GM13977 (cell line): ENCODE results near the gene ALS2CL.

Source experiments
- DNase-seq: peaks from one replicate; pipeline ENCODE4 v3.0.0; 2012; ENCODE audit warnings: low spot score
- in situ Hi-C: fragments of 300-500 bp; cut with MboI; formaldehyde crosslinking; loops from one replicate; pipeline ENCODE4 v1.12.0; 2022; ENCODE audit warnings: low sequenced_read_pairs, low pct_unique_long_range_greater_than_20kb, mixed read lengths, inconsistent platforms; ENCODE audit not compliant: unreplicated experiment
- TF ChIP-seq, protein P1 (sequence below): IDR thresholded peaks from 2 replicates; pipeline ENCODE4 v1.5.1; 2012; ENCODE audit warnings: mild to moderate bottlenecking, control low read depth; ENCODE audit not compliant: insufficient read depth; ENCODE audit errors: extremely low read depth, missing control alignments

ALS2CL gene

DNA sequence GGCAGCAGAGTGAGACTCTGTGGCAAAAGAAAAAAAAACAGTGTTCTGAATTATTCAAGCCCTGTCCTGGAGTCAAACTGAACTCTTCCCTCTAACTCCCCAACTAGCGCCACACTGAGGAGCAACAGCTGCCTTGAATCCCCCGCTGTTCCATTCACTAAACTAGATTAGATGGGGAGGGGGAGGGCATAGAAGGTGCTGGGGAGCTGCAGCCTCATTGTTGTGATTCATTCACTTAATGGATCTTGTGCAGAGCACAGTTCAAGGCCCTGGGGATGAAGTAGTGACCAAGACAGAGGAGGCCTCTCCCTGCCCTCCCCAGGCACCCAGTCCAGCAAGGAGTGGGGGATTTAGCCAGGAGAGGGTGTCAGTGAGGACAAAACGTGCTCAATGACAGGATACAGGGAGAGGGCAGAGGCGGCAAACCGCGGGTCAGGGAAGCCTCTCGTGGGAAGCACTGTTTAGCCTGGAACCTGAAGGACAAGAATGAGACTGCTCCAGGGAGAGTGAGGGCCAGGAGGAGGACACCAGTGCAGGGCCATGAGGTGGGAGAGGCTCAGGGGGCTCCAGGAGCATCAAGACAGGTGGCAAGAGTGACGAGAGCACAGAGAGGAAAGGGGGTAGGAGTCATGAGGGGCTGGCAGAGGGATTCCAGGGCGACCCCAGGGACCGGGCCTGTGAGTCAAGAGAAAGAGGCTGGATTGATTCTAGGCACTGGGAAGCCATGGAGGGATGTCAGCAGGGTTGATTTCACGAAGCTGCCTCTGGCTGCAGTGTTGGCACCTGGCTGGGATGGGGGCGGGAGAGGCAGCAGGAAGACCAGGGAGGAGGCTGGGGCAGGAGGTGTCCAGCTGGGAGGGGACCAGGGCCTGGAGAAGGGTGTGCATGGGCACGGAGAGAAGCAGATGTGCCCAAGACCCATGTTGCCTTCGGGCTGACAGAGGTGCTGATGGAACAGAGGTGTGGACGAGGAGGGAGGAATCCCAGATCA, 31.4 kb downstream of the ALS2CL start:
- in situ Hi-C loops: no loop called here
- TF ChIP-seq, protein P1, sequence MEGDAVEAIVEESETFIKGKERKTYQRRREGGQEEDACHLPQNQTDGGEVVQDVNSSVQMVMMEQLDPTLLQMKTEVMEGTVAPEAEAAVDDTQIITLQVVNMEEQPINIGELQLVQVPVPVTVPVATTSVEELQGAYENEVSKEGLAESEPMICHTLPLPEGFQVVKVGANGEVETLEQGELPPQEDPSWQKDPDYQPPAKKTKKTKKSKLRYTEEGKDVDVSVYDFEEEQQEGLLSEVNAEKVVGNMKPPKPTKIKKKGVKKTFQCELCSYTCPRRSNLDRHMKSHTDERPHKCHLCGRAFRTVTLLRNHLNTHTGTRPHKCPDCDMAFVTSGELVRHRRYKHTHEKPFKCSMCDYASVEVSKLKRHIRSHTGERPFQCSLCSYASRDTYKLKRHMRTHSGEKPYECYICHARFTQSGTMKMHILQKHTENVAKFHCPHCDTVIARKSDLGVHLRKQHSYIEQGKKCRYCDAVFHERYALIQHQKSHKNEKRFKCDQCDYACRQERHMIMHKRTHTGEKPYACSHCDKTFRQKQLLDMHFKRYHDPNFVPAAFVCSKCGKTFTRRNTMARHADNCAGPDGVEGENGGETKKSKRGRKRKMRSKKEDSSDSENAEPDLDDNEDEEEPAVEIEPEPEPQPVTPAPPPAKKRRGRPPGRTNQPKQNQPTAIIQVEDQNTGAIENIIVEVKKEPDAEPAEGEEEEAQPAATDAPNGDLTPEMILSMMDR: no peak
- DNase-seq: no peak

DNA sequence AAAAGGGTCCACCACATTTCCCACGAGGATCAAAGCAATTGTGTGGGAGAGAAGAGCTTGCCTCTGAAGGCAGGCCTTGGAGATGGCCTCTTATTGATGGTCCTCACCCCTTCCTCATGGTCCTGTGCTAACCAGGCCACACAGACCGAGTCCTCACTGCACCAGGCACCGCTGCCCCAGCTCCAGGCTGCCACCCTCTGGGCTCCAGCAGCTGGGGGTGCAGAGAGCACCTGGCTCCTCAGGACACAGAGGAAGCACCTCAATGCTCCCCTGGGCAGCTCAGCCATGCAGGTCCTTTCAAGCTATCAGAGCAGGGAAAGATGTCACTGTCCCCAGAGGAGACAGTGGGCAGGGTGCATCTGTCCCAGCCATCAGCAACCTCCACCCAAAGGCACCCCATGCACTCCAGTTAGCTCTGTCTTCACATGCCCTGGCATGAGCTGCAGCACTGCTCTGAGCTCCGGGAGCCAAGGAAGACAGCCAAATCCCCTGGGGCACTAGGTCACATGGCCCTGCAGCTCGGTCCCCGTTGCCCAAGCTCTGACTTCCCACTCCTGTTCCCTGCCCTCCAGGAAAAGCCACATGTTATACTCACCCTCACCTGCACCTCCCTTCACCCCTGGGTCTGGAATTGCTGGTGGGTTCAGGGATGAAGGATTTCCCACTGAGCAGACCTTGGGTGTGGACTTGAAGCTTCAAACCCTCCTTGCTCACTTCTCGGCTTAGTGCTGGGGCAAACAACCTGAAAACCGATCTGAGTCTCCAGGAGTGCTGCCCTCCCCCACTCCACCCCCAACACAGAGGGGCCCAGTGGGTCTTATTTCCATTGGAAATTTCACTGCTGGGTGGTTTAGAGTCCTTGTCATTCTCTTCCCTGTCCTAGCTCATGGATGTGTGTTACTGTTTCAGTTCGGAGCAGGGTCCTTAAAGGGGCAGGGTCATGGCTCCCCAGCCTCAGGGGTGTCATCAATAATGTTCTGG, 32.6 kb downstream of the ALS2CL start:
- TF ChIP-seq, protein P1: no peak
- DNase-seq: peak; percentile 7
- in situ Hi-C loops: no loop called here

DNA sequence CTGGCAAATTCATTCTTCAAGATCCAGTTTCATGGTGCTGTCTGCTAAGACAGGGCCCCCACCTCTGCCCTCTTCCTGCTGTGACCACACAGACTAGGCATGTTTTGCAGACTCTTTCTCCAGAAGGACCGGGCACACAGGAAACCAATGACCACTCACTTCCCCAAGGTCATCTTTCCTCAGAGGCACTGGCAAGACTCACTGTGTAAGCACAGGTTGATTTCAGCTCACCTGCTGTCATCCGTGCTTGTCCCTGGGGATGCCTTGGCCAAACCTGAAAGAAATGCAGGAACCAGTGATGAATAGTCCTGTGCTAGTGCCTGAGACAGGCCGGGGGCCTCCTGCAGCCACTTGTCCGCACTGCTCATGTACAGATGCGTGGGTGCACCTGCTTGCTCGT, 33.5 kb downstream of the ALS2CL start:
- no peak for DNase-seq
- TF ChIP-seq, protein P1: no peak
- in situ Hi-C loops: no loop called here

DNA sequence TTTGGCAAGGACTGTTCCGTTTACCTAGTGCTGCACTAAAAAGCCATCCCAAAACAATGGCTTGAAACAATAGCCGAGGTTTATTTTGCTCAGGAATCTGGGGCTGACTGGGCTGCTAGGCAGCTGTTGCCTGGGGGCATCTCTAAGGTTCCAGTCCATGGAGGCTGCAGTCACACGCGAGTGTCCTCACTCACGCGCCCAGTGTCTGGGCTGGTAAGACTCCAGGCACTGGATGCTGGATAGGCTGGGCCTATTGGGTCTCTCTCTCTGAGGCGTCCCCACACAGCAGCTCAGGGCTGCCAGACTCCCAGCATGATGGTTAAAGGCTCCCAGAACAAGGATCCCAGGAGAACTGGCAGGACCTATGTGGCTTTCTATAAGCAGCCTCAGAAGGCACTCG, 34.2 kb downstream of the ALS2CL start:
- no peak for DNase-seq
- TF ChIP-seq, protein P1: no peak
- in situ Hi-C loops: no loop called here

DNA sequence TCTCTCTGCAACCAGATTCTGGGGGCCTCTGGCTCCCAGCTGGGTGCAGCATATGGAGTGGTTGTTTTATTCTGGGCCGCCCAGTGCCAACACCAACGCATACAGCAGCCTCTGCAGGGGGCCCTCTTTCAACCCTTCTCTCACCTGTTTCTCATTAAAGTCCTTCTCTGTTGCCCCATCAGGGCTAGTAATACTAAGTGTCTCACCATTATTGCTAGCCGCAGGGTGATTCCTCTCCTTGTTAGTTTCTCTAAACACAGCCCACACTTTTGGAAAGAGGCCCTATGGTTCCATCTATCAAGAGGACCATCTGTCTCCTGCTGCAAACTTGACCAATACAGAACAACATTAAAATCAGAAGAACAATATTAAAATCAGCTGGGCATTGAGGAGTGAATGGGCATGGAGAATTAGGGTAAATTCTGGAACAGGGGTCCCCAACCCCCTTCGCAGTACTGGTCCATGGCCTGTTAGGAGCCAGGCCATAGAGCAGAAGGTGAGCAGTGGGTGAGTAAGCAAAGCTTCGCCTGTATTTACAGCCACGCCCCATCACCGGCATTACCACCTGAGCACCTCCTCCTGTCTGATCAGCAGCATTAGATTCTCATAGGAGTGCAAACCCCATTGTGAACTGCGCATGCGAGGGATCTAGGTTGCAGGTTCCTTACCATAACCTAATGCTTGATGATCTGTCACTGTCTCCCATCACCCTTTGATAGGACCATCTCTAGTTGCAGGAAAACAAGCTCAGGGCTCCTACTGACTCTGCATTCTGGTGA, 36.5 kb downstream of the ALS2CL start:
- TF ChIP-seq, protein P1: no peak
- in situ Hi-C loops: no loop called here
- no peak for DNase-seq

DNA sequence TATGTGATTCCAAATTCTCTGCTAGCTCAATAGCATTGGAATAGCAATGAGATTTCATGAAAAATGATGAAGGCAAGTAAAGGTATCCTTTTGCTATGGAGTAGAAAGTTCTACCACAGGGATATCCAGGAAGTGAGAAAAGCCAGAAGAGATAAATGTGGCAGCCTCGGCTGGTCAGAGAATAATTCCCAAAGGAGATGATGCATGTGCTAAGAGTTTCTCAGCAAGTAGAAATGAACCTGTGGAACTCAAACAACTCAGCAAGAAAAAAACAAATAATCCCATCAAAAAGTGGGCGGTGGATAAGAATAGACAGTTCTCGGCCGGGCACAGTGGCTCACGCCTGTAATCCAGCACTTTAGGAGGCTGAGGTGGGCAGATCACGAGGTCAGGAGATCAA, 38.2 kb downstream of the ALS2CL start:
- no peak for DNase-seq
- TF ChIP-seq, protein P1: no peak
- in situ Hi-C loops: no loop called here
